SW480 (cell line): ENCODE data around the gene PRRT1B.
"Not testable (repeated sequence)": the region's sequence is repeated elsewhere in the genome, so short reads cannot be mapped to it uniquely, and the experiment has no call there.

Source experiments
- DNase-seq: peaks from one replicate; pipeline ENCODE4 v3.0.0-alpha.2; 2016; ENCODE audit warnings: low spot score

The PRRT1B gene

DNA sequence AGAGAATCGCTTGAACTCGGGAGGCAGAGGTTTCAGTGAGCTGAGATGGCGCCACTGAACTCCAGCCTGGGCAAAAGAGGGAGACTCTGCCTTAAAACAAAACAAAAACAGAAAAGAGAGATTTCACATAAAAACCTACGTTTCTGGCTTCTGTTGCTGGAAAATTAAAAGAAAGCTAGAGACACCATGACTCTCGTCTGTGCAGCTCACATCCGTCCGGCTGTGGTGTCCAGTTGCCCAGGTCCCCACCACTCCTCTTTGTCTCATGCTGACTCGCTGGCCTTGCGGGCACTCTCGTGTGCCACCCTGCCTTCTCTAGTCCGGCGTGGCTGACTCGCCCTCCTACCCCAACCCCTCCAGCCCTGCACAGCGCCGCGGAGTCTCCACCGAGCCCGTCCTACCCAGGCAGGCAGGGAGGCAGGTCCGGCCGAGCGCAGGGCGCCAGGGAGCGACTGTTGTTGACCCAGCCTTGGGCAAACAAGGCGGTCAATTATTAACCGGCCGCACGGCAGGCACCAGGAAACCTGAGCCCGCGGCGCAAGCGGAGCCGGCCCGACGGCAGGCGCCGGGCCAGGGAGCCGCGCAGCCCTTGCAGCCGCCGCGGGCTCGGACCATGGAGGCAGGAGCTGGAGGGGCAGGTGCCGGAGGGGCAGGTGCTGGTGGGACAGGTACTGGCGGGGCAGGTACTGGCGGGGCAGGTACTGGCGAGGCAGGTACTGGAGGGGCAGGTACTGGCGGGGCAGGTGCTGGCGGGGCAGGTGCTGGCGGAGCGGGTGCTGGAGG, at the start of gene PRRT1B:
TSS of gene PRRT1B (plus strand) at position 521 of the 783 bp plus-strand sequence. CDS start at position 614, 93 bp downstream.
- peak; percentile 67 for DNase-seq

DNA sequence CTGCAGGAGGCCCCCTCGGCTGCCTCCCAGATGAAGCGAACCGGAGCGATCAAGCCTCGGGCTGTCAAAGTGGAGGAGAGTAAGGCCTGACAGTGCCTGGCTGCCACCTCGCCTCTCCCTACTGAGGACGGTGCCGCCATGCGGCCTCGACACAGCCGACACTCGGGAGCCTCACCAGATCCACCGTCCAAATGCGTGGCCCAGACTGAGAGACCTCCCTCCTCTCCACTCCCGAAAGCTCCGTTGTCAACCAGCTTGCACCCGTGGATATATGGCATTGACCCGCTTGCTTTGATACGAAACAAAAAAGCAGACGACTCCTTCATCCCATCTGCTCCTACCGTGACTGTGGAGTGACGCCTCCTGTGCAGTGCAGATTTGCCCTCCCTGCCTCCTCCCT, 49.5 kb upstream of the PRRT1B start:
- no peak for DNase-seq

DNA sequence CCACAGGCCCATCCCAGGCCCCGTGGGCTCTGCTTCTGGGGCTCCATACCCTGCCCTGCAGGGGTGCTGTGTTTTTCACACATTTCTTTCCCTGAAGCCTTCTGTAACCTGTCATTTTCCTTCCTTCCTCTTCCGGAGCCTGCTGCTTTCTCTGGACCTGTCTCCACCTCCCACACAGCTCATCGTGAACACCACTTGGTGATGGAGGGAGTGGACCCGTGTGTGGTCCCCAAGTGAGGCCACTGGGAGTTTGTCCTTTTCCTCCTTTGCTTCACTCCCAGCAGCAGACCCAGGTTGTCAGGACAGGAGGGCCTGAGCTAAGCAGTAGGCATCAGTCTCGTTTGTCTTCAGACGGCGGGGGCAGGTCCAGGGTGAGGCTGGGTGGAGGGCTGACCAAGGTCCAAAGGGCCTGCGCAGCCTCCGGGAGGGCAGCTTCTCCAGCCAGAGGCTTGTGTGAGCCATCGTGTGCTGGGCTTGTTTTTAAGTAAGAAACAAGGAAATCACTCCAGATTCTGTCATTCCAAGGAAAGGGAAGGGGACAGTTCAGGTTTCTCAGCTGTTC, 48.4 kb upstream of the PRRT1B start:
- DNase-seq: no peak

DNA sequence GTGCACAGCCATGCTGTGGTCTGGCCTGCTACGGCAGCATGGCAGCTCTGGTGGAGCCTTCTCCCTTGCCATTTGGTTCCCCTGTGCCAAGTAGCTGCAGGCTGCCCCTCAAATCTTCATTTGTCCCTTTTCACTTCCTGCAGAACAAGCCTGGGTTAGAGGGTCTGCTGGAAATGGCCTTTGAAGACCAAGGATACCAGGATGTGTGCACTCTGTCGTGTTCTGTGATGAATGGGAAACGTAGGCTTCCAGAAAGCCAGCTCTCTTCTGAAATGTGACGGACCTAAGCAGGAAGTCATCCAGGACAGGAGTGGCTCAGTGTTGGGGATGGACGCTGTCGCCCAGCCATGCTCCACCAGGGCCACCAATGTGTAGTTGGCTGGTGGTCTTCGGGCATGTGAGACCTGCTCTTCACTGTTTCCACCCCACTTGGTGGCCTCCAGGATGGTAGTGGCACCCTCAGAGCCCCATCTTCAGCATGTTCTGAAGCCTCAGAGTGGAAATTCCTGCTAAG, 46.0 kb upstream of the PRRT1B start:
- DNase-seq: no peak

DNA sequence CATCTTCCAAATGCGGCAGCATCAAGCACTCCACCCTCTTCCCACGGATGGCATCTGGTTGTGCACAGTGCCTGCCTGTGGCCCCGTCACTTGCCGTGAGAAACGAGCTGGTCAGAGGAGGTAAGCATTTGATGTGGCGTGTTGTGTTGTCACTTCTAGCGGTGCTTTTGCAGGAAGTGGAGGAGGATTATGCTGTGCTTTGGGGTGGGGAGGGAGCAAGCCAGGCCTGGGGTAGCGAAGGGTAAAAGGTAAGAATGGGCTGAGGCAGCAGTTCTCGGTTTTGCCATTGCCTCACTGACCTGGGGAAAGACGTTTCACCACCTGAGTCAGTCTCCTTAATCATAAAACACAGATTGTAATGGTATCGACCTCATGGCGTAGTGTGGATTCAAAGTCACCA, 44.9 kb upstream of the PRRT1B start:
- peak; percentile 30 for DNase-seq

DNA sequence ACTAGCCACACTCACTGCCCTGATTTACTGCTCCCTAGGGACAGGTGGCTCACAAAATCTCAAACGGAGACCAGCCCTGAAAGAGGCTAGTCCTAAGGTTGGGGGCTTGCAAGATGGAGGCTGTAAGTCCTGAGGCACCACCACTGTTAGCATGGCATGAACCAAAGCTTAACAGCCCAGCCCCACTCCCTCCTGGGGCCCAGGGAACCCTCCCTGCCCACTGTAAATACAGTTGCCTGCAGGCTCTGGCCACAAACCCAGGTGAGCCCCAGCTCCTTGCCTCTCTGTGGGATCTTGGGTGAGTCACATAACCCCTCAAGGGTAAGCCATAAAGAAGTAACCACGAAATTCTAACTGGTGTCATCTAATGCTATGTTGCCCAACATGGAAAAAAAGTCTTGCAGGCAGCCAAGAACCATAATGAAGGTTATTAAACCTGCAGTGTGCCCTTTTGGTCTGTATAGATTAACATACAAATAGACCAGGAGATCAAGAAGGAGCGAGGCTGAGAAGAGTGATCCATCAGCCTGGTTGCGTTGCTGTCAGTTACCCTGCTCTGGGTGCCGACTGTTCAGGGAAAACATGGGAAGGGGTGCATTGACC, 44.3 kb upstream of the PRRT1B start:
- peak; percentile 69 for DNase-seq

DNA sequence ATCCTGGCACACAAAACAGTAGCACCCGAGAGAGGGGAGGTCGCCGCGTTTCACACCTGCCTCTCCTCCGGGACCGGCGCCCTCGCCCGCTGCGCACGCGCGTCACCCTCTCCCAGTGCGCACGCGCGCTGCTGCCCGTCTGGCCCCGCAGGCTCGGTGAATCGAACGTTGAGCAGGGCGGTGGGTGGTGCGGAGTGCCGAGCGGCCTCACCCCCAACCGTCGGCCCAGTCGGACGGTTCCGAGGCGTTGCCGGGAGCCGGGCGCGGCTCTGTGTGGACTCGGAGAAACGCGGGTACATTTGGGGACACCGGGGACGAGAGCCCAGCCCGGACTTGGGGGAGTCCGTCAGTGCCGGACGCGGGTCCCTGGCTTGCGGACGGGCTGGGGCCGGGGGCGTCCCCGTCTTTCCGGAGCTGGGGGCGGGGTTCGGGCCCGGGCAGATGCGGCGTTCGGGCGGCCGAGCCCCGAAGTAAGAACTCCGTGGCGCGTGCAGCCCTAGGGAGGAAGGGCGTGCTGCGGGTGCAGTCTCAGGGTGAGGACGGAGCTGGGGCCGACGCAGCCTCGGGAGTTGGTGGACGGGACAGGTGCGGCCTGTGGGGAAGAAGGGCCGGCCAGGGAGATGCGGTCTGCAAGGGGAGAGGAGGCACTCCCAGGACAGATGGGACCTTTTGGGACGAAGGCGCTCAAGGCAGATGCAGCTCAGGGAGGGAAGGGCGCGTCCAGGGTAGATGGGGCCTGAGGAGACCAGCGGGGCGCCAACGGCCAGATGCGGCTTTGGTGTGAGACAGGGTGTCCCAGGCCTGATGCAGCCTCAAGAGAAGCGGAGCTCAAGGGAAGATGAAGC, 42.3 kb upstream of the PRRT1B start, which contains the start of gene POMT1:
TSS of gene POMT1 (plus strand) at position 138 of the 845 bp plus-strand sequence. CDS start 1,301 bp downstream, outside the sequence.
- DNase-seq: peak; percentile 83

DNA sequence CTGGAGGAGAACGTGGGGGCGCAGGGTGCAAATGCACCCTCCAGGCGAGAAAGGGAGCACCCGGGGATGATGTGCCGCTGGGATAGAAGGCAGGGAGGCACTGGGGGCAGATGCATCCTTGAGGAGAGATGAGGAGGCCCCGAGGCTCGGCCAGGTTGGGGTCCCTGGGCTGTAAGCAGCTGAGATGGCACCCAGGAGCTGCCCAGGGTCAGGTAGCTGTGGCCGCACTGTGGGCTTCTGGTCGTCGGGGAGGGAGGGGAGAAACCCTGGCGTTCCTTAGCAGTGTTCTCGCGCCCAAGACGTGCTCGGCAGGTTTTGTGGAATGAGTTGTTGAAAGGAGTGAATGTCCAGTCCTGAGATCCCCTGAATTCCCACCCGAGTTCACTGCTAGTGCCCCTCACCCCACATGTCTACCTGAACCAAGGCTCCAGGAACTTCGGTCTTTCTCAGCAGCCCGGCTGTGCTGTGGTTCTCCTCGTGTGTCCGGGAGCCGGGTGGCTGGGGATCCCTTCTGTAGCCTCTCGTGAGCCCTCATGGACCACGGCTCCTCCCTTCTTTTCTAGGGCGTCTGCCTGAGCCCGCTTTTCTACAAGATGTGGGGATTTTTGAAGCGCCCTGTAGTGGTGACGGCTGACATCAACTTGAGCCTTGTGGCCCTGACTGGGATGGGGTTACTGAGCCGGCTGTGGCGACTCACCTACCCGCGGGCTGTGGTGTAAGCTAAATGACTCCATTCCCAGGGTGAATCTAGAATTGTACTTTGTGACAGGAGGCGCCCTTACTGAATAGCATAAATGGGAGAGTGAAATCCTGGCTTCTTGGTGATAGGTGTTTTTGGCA, 41.5 kb upstream of the PRRT1B start:
- DNase-seq: peak; percentile 42

DNA sequence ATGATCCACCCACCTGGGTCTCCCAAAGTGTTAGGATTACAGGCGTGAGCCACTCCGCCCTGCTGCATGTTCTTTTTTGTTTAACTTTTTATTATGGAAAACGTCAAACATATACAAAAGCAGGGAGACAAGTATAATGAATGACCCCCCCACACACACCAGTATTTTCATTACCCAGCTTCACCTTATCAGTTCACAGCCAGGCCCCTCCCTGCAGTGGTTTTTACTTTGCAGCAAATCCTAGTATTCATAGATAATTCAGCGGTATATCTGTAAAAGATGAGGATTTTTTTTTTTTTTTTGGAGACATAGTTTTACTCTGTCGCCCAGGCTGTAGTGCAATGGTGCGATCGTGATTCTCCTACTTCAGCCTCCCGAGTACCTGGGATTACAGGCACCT, 40.3 kb upstream of the PRRT1B start:
- DNase-seq: no peak

DNA sequence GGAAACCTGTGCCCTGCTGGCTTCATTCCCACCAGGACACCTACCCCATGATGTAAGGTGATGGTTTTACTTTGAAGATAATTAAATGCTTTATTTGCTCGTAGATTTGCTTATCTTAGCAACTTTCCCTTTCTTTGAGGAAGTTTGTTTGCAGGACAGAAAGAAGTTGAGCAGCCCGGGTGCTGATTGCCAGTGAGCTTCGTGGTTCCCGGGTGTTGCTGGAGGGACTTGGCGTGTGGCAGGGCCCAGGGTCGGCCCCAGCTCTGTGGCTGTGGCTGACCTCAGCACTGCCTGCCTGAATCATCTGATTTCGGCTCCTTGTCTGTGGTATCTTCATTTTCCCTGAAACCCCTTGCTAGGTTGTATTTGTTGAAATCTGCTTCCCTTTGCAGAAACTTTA, 33.9 kb upstream of the PRRT1B start:
- no peak for DNase-seq

DNA sequence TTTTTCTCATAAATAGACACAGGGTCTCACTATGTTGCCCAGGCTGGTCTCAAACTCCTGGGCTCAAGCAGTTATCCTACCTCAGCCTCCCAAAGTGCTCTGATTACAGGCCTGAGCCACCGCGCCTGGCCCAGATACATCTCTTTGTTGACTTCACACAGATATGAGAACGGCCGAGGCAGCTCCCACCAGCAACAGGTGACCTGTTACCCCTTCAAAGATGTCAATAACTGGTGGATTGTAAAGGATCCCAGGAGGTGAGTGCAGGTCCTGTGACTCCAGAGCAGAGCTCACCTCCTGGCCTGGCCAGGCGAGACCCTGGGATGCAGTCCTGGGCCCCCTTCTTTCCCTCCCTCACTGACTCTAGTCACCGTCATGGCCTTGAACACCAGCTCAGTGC, 33.4 kb upstream of the PRRT1B start:
- no peak for DNase-seq

DNA sequence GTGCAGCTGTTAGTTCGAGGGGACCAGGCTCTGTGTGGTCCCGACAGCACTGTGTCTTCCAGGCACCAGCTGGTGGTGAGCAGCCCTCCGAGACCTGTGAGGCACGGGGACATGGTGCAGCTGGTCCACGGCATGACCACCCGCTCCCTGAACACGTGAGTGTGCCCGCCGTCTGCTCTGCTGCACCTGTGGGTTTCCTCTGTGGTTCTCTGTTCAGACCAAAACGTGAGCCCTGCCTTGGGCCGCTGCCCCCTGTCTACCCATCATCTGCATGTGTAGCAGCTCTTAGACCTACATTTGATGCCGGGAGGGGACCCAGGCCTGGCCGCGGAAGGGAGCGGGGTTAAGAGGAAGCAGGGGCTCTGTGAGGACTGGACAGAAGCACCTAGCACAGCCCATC, 32.1 kb upstream of the PRRT1B start:
- no peak for DNase-seq

DNA sequence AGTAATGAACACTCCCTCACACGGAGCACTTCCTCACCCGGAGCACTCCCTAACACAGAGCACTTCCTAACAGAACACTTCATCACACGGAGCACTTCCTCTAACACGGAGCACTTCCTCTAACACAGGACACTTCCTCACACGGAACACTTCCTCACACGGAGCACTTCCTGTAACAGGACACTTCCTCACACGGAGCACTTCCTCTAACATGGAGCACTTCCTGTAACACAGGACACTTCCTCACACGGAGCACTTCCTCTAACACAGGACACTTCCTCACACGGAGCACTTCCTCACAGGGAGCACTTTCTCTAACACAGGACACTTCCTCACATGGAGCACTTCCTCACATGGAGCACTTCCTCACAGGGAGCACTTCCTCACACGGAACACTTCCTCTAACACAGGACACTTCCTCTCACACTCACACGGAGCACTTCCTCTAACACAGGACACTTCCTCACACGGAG, 29.7 kb upstream of the PRRT1B start:
- not testable (repeated sequence) for DNase-seq

DNA sequence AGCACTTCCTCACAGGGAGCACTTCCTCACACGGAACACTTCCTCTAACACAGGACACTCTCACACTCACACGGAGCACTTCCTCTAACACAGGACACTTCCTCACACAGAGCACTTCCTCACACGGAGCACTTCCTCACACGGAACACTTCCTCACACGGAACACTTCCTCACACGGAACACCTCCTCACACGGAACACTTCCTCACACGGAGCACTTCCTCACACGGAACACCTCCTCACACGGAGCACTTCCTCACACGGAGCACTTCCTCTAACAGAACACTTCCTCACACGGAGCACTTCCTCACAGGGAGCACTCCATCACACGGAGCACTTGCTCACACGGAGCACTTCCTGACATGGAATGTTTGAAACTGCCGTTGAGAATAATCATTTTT, 29.2 kb upstream of the PRRT1B start:
- no peak for DNase-seq

DNA sequence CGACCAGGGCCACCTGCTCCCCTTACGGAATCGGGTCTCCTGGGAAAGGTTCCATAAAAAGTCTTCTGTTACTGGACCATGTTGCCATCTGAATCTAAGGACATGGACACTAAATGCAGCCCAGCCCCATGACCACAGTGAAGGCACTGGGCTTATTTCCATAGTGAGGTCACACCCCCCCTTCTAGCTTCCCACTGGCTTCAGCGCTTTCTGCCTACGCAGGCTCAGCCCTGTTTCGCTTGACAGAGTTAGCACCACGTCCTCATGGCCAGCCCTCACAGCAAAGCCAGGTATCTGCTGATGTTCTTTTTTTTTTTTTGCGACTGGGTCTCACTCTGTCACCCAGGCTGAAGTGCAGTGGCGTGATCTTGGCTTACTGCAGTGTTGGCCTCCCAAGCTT, 28.4 kb upstream of the PRRT1B start:
- no peak for DNase-seq

DNA sequence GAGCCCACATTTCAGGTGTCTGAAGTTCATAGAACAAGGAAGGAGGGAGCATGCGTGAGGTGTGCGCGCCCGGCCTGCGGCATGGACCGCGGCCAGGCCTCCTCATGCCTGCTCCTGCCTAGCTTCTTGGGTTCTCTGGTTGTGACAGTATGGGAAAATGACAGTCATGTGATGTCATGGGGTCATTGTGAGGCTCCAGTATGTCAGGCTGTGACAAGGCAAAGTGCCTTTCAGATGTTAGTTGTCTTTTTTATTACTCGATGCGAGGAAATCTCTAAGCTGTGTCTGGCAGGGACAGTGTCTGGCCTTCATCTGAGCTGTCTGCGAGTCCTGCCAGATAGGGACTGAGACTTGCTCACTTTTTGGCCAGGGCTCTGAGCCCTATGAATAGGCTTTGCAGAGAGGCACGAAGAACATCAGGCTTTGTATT, 27.5 kb upstream of the PRRT1B start:
- no peak for DNase-seq

DNA sequence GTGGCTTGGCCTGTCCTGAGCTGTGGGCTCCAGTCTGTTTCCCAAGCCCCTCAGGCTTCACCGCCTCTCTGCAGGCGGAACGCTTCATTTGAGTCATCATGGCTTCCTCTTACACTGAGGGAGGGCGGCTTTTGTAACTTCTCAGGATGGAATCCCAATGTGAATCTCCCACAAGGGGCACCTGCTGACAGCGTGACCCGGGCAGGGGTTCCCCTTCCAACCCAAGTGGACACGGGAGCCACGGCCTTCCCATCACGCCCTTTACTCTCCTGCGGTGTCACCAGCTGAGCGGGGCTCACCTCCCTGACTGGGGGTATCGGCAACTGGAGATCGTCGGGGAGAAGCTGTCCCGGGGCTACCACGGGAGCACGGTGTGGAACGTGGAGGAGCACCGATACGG, 26.8 kb upstream of the PRRT1B start:
- DNase-seq: no peak

DNA sequence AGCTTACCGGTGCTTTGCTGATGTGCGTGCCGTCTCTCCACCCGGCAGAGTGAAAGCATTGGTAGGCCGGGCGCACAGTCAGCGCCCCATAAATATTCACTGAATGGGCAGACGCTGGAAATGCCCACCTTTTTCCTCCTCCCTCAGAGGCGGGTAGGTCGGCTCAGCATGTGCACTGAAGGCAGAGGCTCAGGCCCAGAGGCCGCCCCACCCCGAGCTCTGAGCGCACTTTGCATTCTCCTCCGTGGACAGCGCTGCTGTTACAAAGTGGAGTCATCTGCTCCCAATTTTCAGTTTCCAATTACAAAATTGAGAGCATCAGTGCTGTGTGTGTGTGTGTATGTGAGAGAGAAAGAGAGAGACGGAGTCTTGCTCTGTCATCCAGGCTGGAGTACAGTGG, 24.8 kb upstream of the PRRT1B start:
- no peak for DNase-seq

DNA sequence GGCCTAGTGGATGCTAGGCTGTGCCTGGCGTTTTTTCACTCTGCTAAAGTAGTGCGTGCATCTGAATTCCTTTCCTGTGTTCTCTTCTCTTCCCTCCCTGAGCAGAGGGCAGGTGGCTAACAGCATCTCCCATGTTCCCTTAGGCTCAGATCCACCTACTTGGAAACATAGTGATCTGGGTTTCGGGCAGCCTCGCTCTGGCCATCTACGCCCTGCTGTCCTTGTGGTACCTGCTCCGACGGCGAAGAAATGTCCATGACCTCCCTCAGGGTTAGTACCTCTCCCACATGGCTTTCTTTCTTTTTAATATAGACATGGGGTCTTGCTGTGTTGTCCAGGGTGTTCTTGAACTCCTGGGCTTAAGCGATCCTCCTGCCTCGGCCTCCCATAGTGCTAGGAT, 24.1 kb upstream of the PRRT1B start:
- no peak for DNase-seq

DNA sequence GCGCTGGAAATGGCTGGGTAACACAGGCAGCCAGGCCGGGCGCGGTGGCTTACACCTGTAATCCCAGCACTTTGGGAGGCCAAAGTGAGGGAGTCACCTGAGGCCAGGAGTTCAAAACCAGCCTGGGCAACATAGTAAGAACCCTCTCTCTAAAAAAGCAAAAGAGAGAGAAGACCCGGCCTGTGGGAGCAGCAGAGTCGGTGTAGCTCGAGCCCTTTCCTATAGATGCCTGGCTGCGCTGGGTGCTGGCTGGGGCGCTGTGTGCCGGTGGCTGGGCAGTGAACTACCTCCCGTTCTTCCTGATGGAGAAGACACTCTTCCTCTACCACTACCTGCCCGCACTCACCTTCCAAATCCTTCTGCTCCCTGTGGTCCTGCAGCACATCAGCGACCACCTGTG, 23.5 kb upstream of the PRRT1B start:
- DNase-seq: no peak
